ENCODE measurements around the gene WFDC11.

DNA sequence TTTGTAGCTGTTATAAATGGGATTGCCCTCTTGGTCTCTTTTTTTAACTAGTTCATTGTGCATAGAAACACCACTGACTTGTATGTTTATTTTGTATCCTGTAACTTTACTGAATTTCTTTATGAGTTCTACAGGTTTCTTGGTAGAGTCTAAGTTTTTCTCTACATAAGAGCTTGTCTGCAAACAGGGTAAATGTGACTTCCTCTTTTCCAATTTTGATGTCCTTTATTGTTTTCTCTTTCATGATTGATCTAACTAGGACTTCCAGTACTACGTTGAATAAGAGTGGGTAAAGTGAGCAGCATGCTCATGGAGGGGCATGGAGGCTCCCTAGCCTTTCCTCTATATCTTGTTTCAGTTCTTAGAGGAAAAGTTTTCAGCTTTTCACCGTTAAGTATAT, 43.5 kb downstream of the WFDC11 start:
- TF ChIP-seq, protein P1, sequence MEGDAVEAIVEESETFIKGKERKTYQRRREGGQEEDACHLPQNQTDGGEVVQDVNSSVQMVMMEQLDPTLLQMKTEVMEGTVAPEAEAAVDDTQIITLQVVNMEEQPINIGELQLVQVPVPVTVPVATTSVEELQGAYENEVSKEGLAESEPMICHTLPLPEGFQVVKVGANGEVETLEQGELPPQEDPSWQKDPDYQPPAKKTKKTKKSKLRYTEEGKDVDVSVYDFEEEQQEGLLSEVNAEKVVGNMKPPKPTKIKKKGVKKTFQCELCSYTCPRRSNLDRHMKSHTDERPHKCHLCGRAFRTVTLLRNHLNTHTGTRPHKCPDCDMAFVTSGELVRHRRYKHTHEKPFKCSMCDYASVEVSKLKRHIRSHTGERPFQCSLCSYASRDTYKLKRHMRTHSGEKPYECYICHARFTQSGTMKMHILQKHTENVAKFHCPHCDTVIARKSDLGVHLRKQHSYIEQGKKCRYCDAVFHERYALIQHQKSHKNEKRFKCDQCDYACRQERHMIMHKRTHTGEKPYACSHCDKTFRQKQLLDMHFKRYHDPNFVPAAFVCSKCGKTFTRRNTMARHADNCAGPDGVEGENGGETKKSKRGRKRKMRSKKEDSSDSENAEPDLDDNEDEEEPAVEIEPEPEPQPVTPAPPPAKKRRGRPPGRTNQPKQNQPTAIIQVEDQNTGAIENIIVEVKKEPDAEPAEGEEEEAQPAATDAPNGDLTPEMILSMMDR (IDR thresholded peaks at IDR 0.05), result no peak
- no peak for TF ChIP-seq POLR2A (IDR thresholded peaks at IDR 0.05)
